NCI-H82 (cell line): ENCODE results near the gene MRPS33.
"Not testable (repeated sequence)": the region's sequence is repeated elsewhere in the genome, so short reads cannot be mapped to it uniquely, and the experiment has no call there.

Experiments
- DNase-seq: peaks from one replicate; lab custom pipeline; 2025; lab: John Stamatoyannopoulos, UW

MRPS33 gene

GRCh38 chr7:141012044-141012685, 2.6 kb downstream of the MRPS33 start:
- peak; percentile 80 for DNase-seq

GRCh38 chr7:141011443-141011842, 3.3 kb downstream of the MRPS33 start:
- no peak for DNase-seq

DNA sequence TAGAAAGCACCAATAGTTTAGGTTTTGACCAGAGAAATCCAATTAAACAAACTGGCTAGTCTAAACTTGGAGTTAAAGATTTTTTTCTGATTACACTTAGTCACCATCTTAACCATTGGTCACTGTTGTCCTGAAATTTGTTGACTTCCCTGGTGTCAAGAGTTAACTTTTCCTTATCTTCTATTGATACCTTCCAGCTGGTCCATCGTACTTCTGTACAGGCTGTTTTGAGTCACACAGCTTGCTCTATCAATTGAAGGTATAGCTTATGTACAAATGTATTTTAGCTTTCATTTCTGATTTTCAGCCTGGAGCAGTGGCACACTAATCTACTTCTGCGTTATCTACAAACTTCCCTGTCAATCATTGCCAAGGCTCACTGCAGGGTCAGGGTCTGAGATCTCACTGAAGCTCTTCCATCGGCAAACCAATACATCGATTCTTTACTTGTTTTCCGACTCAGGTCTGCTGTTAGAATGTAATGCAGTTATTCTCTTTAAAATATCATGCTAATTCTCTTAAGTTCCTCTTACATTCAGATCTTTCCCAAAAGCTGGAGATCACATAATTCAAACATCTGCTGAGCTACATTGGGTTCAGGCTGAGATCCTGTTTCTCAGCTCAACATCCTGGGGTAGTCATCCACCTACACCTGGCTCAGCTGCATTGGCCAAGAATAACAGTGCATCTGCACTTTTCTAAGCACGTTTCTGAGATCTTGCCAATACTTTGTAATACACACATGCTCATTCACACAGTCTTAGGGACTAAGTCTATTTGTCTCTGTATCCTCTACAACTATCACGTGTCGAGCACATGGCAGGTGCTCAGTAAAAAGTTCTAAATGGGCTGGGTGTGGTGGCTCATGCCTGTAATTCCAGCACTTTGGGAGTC, 11.3 kb downstream of the MRPS33 start:
- no peak for DNase-seq

- no peak for DNase-seq
Observed at GRCh38 chr7:141001546-141001945, 13.2 kb downstream of the MRPS33 start.

- DNase-seq, result no peak
Observed at GRCh38 chr7:141001122-141001521, 13.6 kb downstream of the MRPS33 start.

DNA sequence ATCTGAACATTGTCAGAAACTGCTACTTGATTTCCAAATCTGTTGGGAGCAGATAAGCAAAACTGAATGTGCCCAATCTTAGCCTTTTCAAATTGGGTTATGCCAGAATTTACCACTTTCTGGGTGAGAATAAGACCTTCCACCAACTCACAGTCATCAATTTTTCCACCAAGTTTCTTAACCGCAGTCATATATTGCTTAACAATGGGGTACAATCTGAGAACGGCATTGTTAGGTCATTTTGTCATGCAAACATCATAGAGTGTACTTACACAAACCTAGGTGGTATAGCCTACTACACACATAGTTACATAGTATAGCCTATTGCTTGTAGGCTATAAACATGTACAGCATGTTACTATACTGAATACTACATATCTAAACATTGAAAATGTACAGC, 16.0 kb downstream of the MRPS33 start:
- DNase-seq, result no peak

DNA sequence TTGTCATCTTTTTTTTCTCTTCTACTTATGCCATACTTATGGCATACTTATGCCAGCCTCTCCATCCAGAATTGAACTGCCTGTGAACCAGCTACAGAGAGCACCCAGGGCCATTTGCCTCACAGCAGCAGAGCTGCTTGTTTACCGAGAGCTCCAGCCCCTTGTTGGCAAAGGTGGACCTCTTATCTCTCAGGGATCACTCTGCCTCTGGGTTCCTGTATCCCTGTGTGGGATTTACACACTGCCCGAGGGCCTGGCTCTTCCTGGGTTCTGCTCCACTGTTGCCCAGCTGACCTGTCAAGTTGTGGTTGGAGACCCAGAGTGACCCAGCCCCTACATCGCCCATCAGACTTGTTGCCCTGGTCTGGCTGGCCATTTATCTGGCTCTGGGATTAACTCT, 22.3 kb downstream of the MRPS33 start:
- no peak for DNase-seq

DNA sequence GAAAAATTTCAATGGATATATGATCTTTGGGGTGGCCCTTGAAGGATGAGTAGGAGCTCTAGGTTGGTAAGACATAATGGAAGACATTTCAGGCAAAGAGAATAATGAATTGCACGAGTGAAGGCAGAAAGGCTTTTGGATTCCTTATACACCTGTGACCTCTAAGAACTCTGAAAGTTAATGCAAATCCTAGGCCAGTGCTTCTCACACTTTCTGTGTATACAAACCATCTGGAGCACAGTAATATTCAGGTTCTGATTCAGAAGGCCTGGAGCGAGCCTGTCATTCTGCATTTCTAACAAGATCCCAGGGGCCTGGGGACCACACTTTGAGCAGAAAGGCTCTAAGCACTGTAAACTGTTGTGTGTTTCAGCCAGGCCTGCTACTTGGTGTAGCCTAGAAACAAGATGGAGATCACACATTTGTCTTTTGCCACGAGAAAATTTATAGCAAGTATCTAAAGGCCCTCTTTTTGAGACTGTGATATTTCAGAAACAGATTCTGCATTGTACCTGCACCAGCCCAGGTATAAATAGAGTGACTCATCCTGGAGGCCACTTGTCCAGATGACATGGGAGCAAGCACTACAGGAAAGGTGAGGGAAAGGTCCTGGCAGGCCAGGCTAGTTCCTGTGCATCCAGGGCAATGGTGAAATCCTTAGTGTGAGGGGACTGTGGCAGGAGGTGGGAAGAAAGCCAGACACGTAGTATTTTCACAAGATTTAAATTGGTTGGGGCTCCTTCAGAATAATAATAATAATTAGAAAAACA, 24.4 kb downstream of the MRPS33 start:
- no peak for DNase-seq

GRCh38 chr7:140989068-140989467, 25.7 kb downstream of the MRPS33 start:
- DNase-seq, result no peak

DNA sequence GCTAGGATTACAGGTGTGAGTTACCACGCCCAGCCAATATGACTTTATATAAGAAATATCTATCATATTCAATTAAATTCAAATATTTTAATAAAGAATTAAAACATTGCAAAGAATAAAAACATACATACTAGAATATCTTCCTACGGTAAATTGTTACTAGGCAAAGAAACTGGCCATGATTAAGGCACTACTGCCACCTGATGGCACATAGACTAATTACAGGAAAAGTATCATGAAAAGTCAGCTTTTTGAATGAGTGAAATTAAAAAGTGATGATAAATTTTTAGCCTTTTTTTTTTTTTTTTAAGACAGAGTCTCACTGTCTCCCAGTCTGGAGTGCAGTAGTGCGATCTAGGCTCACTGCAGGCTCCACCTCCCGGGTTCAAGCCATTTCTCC, 30.9 kb downstream of the MRPS33 start:
- DNase-seq, result peak; percentile 59

- DNase-seq, result no peak
Observed at GRCh38 chr7:140982508-140982907, 32.2 kb downstream of the MRPS33 start.

DNA sequence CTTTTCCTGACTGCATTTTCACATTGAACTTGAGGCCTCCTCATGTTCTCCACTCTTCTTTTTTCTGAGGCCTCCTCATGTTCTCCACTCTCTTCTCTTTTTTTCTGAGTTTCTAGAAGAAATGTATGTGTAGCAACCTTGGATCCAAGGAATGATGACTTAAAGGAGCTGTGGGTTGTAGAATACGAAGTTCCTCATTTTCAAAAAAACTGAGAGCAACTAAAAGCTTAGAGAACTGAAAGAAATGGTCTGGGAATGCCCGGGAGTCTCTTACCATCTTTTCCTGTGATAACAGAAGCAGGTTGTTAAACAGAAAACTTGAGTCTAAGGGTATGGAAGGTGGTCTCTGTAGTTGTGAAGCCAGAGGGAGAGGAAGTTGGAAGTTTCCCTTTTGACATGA, 32.8 kb downstream of the MRPS33 start:
- DNase-seq, result no peak

DNA sequence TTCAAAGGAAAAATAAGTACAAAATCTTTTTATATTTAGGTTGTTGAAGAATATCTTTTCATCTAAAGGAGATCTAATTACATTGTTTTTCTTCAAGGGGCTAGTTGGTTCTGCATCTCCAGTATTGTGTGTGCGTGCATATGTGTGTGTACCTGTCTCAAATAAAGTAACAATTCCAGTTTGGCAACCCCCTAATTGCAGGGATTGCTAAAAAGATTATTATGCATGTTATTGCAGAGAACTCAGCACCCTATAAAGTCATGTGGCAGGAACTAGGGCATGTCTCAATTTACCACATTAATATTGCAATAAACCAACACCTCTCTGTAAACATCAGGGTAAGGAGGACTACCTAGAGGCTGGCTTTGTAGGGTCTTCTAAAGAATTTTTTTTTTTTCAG, 37.0 kb downstream of the MRPS33 start:
- no peak for DNase-seq

DNA sequence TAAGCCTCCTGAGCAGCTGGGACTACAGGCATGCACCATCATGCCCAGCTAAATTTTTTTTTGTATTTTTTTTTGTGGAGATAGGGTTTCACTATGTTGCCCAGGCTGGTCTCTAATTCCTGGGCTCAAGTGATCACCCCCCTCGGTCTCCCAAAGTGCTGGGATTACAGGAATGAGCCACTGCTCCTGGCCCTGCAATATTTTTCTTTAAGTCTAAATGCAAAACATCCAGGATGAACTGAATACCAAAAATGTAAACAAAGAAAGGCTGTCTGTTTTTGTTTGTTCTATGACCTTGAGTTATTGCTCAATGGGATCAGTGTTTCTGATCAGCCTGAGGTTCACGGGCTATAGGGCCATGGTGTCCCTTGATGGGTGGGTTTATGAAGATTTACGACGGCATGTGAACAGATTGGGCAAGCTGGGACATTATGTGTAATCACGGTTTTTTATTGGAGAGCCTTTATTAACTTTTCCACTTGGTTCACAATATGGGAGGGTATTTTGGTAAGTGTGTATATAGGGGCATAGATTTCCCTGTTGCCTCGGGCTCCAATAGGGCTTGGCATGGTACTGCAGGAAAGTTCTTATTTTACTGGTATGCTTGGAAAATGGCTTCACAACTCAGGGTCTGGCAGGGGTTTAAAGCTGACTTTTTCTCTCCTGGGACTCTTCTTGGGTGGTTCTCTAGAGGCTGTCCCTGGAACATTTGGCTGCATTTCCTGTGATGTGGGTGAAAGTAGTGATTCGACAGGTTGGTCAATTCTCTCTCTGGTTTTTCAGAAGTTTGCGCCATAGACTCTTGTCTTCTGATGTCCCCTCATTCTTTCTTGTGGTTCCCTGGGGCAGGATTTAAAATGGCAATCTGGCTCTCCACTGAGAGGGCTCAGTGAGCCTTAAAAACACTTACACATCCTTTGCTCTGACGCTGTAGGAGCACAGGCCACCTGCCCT, 41.6 kb downstream of the MRPS33 start:
- peak; percentile 29 for DNase-seq

DNA sequence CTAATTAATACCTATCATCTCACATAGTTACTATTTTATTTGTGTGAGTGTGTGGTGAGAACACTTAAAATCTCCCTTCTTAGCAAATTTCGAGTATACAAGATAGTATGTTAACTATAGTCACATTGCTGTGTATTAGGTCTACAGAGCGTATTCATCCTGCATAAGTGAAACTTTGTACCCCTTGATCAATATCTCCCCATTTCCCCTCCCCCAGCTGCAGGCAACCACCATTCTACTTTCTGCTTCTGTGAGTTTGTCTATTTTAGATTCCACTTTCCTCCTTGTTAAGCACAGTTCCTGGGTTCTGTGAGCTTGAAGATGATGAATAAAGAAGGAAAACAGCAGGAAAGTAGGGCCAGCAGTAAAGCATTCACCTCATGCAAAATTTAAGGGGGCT, 42.4 kb downstream of the MRPS33 start:
- no peak for DNase-seq

GRCh38 chr7:140967438-140967837, 47.3 kb downstream of the MRPS33 start:
- no peak for DNase-seq

GRCh38 chr7:140966561-140967233, 48.1 kb downstream of the MRPS33 start:
- DNase-seq, result peak; percentile 16

DNA sequence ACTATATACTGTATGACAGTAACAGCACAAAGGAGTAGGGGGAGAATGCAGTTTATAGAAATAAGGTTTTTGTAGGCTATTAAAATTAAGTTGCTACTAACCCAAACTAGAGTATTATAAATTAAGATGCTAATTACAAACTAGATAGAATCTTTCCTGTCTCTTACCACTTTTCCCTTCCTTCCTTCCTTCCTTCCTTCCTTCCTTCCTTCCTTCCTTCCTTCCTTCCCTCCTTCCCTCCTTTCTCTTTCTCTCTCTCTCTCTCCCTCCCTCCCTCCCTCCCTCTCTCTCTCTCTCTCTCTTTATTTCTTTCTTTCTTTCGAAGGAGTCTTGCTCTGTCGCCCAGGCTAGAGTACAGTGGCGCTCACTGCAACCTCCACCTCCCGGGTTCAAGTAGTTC, 53.6 kb downstream of the MRPS33 start:
- DNase-seq, result no peak

DNA sequence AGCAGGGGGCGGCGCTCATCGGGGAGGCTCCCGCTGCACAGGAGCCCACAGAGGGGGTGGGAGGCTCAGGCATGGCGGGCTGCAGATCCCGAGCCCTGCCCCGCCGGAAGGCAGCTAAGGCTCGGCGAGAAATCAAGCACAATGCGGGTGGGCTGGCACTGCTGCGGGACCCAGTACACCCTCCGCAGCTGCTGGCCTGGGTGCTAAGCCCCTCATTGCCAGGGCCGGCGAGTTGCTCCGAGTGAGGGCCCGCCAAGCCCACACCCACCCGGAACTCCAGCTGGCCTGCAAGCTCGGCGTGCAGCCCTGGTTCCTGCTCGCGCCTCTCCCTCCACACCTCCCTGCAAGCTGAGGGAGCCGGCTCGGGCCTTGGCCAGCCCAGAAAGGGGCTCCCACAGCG, 57.8 kb downstream of the MRPS33 start:
- not testable (repeated sequence) for DNase-seq
